Activated CD4-positive, CD25-positive, alpha-beta regulatory T cell (primary cell): ENCODE data around the gene TIMP1.

Experiments used
- DNase-seq, 4 experiments: peaks; one replicate each; lab custom pipeline; 2025; lab: John Stamatoyannopoulos, UW

TIMP1 gene

DNA sequence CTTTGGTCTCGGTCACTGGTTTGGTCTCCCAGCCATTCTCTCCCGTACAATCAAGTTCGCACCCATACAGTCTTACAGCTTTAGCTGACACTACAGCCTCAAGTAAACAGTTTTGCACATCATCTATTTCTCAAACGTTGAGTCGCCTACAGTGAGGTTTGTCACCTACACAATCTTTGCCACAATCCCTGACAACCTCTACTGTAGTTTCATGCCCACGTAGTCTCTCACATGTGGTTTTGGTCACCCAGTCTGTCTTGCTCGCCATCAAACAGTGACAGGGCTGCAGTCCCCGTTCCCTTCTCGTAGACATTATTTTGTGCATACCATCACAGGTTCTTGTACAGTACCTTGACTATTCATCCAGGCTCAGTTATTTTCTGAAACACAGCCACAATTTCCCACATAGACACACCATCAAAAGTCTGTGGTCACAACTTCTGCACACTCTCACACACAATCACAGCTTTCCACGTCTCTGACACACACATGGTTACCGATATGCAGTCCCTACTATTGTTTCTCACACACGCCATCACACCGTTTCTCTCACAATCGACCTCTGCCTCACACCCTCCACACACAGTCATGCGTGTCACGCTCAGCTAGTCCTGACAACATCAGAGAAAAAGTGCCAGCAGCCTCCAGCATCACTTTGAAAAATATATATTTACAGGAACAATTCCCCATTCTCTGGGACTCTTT is 52.8 kb downstream of the TIMP1 start:
- no peak for DNase-seq
